Measurements from ENCODE around the gene SENP6. TPM values are rescaled to one million over a fixed set of nuclear protein-coding genes. Genes with fewer than 3 reads are reported as not detected.
A peak's percentile ranks its signal among the peaks of the same experiment; 100 is the strongest.
"Not testable (repeated sequence)": the region's sequence is repeated elsewhere in the genome, so short reads cannot be mapped to it uniquely, and the experiment has no call there.

Gene SENP6
- total and polyA plus RNA-seq, 2 experiments from 2014 or later, result 56.4 to 104 TPM

DNA sequence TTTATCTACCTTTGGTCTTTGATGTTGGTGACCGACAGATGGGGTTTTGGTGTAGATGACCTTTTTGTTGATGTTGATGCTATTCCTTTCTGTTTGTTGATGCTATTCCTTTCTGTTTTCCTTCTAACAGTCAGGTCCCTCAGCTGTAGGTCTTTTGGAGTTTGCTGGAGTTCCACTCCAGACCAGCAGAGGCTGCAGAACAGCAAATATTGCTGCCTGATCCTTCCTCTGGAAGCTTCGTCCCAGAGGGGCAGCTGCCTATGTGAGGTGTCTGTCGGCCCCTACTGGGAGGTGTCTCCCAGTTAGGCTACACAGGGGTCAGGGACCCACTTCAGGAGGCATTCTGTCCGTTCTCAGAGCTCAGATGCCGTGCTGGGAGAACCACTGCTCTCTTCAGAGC lies 85.9 kb downstream of the SENP6 start:
- not testable (repeated sequence) for H3K36me3 ChIP-seq; H3K27me3 ChIP-seq; H3K4me3 ChIP-seq; H3K4me1 ChIP-seq (ENCODE audit: low read depth); DNase-seq (ENCODE audit: low read depth in 1 of 2, low spot score in 1 of 2); H3K9me3 ChIP-seq (ENCODE audit: low read depth)
- H3K27ac ChIP-seq, result peak overlapping the region; percentile 34

DNA sequence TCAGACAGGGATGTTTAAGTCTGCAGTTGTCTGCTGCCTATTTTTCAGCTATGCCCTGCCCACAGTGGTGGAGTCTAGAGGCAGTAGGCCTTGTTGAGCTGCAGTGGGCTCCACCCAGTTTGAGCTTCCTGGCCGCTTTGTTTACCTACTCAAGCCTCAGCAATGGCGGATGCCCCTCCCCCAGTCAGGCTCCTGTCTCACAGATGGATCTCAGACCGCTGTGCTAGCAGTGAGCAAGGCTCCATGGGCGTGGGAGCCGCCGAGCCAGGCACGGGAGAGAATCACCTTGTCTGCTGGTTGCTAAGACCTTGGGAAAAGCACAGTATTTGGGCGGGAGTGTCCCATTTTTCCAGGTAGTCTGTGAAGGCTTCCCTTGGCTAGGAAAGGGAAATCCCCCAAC lies 86.3 kb downstream of the SENP6 start:
- not testable (repeated sequence) for H3K4me1 ChIP-seq (ENCODE audit: low read depth); H3K4me3 ChIP-seq; H3K9me3 ChIP-seq (ENCODE audit: low read depth); H3K27me3 ChIP-seq; H3K36me3 ChIP-seq; DNase-seq (ENCODE audit: low read depth in 1 of 2, low spot score in 1 of 2); H3K27ac ChIP-seq

DNA sequence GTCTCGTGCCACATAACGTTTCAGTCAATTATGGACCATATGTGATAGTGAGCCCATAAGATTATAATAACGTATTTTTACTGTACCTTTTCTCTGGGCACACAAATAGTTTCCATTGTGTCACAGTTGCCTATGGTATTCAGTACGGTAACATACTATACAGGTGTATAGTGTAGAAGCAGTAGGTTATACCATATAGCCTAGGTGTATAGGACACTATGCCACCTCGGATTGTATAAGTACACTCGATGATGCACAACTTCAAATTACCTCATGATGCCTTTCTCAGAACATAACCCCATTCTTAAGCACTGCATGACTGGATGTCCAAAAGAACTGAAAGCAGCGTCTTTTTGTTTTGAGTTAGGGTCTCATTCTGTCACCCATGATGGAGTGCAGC lies 87.9 kb downstream of the SENP6 start:
- Histone ChIP-seq H3K27me3 (no peaks in the 10 kb centered on the region), H3K4me1 (ENCODE audit: low read depth) (no peaks in the 10 kb centered on the region), H3K4me3 (no peak overlapping the region), H3K36me3 (peaks cover 8% of the 10 kb centered on the region), H3K27ac (no peak overlapping the region), H3K9me3 (ENCODE audit: low read depth) (no peaks in the 10 kb centered on the region)
- TF ChIP-seq, protein P1, sequence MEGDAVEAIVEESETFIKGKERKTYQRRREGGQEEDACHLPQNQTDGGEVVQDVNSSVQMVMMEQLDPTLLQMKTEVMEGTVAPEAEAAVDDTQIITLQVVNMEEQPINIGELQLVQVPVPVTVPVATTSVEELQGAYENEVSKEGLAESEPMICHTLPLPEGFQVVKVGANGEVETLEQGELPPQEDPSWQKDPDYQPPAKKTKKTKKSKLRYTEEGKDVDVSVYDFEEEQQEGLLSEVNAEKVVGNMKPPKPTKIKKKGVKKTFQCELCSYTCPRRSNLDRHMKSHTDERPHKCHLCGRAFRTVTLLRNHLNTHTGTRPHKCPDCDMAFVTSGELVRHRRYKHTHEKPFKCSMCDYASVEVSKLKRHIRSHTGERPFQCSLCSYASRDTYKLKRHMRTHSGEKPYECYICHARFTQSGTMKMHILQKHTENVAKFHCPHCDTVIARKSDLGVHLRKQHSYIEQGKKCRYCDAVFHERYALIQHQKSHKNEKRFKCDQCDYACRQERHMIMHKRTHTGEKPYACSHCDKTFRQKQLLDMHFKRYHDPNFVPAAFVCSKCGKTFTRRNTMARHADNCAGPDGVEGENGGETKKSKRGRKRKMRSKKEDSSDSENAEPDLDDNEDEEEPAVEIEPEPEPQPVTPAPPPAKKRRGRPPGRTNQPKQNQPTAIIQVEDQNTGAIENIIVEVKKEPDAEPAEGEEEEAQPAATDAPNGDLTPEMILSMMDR (IDR thresholded peaks at IDR 0.05; ENCODE audit: low read depth, low read length), result no peak
- DNase-seq (ENCODE audit: low read depth in 1 of 2, low spot score in 1 of 2), result no peak

DNA sequence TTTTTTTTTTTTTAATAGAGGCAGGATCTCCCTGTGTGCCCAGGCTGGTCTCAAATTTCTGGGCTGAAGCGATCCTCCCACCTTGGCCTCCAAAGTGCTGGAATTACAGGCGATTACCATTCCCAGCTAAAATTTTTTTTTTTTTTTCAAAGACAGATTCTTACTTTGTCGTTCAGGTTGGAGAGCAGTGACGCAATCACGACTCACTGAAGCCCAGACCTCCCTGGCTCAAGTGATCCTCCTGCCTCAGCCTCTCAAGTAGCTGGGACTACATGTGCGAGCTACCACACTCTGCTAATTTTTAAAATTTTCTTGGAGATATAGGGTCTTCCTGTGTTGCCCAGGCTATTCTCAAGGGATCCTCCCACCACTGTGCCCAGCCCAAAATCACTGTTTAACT lies 89.3 kb downstream of the SENP6 start:
- no peaks in the 10 kb centered on the region for H3K4me1 ChIP-seq (ENCODE audit: low read depth)
- no peak overlapping the region for H3K4me3 ChIP-seq
- DNase-seq (ENCODE audit: low read depth in 1 of 2, low spot score in 1 of 2), result peak in 1 of 2 donors; percentile 42
- TF ChIP-seq, protein P1 (IDR thresholded peaks at IDR 0.05; ENCODE audit: low read depth, low read length), result no peak
- no peaks in the 10 kb centered on the region for H3K27me3 ChIP-seq
- H3K27ac ChIP-seq, result no peak overlapping the region
- peaks cover 12% of the 10 kb centered on the region for H3K36me3 ChIP-seq
- no peaks in the 10 kb centered on the region for H3K9me3 ChIP-seq (ENCODE audit: low read depth)

DNA sequence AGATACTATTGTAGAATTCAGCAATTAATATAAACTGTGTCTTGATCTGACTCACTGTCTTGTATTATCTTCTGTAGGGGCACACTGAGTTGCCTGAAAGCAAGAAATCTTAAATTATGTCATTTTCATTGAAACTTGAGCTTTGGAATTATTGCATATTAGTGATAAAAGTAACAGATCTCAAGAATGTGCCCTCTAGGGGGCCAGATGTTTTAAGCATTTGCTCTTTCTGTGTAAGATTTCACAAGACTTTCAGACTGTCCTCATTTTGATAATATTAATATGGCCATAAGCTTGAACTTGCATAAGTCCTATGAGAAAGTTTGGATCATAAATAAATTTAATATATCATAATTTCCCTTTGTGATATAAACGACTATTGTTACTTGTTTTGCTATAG lies 91.9 kb downstream of the SENP6 start:
- peaks cover 34% of the 10 kb centered on the region for H3K36me3 ChIP-seq
- DNase-seq (ENCODE audit: low read depth in 1 of 2, low spot score in 1 of 2), result peak in 1 of 2 donors; percentile 73
- H3K27me3 ChIP-seq, result no peaks in the 10 kb centered on the region
- TF ChIP-seq, protein P1 (IDR thresholded peaks at IDR 0.05; ENCODE audit: low read depth, low read length), result peak; percentile 39
- H3K4me1 ChIP-seq (ENCODE audit: low read depth), result no peaks in the 10 kb centered on the region
- H3K27ac ChIP-seq, result no peak overlapping the region
- no peaks in the 10 kb centered on the region for H3K9me3 ChIP-seq (ENCODE audit: low read depth)
- no peak overlapping the region for H3K4me3 ChIP-seq

DNA sequence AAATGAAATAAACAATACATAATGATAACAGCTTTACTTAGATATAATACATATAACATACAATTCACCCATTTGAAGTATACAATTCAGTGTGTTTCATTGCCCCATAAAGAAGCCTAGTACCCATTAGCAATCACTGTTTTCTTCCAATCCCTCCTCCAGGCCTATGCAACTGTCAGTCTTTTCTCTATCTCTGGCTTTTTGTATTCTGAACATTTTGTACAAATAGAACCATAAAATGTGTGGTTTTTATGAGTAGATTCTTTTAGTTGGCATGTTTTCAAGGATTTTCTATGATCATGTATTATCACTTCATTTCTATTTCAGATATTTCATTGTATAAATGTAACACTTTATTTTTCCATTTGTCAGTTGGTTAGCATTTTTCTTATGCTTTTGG lies 92.7 kb downstream of the SENP6 start:
- no peaks in the 10 kb centered on the region for H3K9me3 ChIP-seq (ENCODE audit: low read depth)
- no peak overlapping the region for H3K4me3 ChIP-seq
- H3K27me3 ChIP-seq, result no peaks in the 10 kb centered on the region
- H3K27ac ChIP-seq, result no peak overlapping the region
- peaks cover 34% of the 10 kb centered on the region for H3K36me3 ChIP-seq
- TF ChIP-seq, protein P1 (IDR thresholded peaks at IDR 0.05; ENCODE audit: low read depth, low read length), result no peak
- no peaks in the 10 kb centered on the region for H3K4me1 ChIP-seq (ENCODE audit: low read depth)
- DNase-seq (ENCODE audit: low read depth in 1 of 2, low spot score in 1 of 2), result no peak

DNA sequence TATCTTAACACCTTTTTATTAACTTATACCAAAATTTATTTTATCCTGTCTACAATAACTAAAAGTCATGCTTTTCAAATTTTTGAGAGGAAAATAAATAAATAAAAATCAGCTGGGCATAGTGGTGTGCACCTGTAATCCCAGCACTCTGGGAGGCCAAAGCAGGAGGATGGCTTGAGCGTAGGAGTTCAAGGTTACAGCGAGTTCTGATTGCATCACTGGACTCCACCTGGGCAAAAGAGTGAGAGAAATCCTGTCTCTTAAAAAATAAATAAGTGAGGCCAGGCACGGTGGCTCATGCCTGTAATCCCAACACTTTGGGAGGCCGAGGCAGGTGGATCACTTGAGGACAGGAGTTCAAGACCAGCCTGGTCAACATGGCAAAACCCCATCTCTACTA lies 106.7 kb downstream of the SENP6 start:
- H3K36me3 ChIP-seq, result peaks cover 41% of the 10 kb centered on the region
- H3K27me3 ChIP-seq; H3K4me3 ChIP-seq; H3K9me3 ChIP-seq (ENCODE audit: low read depth); DNase-seq (ENCODE audit: low read depth in 1 of 2, low spot score in 1 of 2); H3K27ac ChIP-seq; H3K4me1 ChIP-seq (ENCODE audit: low read depth): not testable (repeated sequence)
